Activated naive CD8-positive, alpha-beta T cell treated with anti-CD3 and anti-CD28 coated beads, Interleukin-2, amount 50 U/mL, for 16 hours (primary cell): ENCODE measurements around the gene EEF1AKMT1.

Experiments
- DNase-seq: peaks from one replicate; pipeline ENCODE4 v3.0.0-alpha.2; 2020; ENCODE audit warnings: low read depth, low spot score

EEF1AKMT1 gene

DNA sequence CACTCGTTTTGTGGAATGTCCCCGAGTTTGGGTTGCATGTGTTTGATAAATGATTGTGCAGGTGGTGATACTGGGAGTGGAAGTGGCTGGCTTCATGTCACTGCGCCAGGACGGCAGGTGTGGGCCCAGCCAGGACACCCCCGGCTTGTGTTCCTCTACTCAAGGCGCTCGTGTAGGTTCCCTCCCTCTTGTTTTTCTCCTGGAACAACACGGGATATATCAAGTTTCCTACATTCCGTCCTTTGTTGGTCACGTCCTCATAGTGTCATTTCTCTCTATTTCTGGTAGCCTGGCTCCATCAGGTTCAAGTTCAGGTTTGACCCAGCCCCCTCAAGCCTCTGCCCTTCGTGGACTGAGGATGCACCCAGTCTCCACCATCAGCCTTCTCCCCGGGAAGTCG lies 54.0 kb downstream of the EEF1AKMT1 start:
- no peak for DNase-seq

DNA sequence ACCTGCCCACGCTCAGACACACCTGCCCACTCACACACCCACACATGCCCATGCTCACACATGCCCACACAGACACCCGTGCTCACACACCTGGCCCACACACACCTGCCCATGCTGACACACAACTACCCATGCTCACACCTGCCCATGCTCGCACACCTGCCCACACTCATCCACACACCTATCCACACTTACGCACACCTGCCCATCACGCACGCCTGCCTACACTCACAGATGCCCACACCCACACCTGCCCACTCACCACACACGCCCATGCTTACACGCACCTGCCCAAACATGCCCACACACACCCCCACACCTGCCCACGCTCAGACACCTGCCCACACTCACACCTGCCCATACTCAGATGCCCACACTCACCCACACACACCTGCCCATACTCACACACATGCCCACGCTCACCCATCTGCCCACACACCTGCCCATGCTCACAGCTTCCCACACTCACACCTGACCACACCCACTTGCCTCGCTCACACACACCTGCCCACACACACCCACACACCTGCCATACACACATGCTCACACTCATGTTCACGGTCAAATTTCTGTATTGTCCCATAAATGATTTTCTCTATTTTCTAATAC lies 54.7 kb downstream of the EEF1AKMT1 start:
- no peak for DNase-seq

DNA sequence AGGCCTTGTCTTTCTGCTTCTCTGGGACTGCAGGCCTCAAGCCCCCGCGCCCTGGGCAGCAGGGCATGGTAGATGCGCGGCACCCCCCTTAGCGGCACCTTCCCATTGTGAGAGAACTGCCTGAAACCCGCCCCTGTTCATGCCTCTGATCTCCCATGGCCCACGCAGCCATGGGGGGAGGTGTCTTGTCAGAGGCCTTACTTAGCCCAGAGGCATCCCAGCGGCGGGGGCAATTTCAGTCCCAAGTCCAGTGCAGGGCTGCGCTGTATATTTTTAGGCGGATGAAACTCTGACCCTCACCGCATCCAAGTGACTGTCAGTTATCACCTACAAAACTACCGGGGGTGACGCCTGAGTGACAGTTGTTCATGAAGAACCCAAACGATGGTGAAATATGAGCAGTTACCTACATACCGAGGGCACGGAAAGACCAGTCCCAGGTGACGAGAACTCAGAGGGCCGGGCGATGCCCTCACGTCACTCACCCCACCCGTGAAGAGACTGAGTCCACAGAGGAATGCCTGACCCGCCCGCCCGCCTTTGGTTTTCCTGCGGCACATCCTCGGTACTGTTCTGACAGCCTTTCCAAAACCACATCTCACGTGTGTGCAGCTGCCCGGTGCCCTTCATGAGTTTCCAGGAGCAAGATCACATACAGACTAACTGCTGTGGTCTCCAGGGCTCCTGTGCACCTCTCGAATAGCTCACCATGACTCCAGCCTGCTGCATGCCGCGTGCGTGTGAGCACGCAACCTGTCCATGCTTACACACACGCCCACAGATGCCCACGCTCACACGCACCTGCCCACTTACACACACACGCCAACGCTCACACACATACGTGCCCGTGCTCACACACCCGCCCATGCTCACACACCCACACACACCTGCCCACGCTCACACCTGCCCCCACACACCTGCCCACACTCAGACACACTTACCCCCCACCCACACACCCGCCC lies 55.9 kb downstream of the EEF1AKMT1 start:
- no peak for DNase-seq

DNA sequence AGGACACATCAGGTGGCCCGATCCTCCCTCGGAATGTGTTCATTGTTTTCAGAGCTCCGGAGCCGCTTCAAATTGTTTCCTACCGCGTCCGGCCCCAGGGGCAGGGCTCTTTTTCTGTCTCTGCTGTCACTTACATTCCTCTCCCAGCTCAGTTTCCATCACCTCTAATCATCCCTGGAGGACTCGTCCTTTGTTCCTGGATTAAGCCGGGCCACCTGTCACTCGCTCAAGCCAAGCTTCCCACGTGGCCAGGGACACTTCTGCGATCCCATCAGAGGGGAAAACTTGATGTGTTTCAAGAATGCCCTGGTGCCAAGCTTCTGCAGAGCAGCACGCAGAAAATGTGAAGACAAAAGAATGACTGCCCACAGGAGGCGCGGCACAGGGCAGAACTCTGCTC lies 56.8 kb downstream of the EEF1AKMT1 start:
- DNase-seq: no peak

DNA sequence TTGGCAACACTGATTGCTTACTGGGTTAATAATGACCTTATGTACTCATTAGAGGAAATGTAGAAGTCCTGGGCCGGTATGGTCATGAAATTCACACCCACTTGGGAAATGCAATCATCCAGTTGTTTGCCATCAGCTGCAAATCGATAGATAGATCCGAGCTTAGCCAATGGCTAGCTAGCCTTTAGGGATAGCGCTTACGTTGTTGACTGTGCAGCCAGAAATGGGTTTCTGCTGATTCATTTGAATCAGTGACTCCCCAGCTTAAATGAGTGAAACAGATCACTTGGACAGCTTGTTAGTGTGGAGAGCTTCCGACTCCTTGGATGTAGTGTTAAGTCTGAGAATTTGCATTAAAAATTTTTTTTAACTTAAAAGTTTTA lies 58.4 kb downstream of the EEF1AKMT1 start:
- no peak for DNase-seq

DNA sequence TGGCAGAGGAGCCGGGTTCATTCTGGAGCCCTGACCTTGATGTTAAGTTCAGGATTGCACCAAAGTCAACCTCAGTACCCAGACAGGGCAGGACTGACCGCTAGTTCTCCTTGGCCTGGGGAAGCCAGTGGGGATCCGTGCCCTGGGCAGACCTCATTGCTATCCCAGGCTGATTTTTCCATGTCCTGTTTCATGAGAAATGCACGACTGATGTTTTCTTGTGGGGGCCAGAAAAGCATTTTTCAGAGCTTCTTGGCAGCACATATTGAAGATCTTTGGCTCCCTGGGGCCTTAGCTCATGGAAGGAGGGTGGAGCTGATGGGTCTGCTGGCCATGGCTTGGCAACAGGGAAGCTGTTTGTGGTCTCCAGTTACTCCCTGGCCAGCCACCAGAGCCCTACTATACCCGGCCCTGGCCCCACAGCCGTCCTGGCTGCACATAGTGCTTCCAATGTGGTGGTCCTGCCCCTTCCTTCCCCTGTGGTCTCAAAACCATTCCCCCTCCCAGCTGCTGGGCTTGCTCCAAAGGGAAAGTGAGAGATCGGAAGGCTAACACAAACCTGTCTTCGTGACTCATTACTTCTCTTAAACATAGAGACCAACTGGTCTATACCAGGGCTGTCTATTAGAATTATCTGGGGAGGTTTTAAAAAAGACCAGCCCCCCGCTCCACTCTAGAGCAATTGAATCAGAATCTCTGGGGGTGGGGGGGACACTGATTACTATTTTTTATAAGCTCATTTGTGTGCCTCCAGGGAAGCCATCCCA lies 59.0 kb downstream of the EEF1AKMT1 start:
- DNase-seq: no peak

DNA sequence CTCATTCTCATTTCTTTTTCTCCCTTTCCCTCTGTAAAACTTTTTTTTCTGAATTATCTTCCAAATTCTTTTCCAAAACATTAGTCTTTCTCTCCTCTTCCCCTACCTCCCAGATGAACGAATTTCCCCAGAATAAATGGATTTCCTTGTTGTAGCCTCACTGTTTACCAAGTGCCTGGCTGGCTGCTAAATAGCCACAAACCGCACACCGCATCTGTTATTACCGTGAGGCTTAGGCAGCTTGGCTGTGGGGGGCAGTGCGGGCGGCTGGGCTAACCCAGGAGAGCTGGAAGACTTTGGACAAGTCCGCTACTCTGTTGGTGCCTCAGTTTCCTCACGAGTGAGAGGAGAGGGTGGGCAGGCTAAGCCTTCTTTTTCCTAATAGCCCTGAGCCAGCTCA lies 59.6 kb downstream of the EEF1AKMT1 start:
- no peak for DNase-seq

DNA sequence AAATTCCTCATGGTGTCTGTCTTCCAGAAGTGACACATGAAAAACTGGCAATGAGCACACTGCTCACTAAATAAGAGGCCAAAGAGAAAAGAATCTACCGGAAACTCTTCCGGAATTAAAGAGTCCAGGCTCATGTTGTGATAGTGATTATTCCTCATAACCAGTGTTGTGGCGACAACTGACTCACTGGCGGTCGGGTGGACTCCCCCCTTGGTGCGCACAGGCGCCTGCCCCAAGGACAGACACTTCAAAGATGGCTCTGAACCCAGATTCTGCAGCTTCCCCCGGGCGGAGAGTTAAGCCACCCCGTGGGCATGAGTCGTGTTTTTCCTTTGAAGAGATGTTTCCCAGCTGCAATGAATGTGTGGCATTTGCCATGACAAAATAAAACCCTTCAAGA lies 60.0 kb downstream of the EEF1AKMT1 start:
- no peak for DNase-seq

DNA sequence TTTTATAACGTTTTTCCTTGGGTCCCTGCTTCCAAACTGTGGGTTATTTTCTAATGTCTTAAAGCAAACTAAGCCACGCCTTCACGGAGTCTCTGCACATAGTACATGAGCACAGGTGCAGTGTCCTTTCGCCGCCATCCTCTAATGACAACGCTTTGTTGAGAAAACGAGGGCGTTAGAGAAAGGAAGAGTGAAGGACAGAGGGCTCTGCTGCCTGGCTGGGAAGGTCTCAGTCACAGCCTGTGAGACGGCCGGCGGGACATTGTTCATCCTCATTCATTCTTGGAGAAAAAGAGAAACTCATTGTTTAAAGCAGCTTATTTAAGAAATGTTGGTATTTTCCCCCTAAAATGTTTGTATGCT lies 60.8 kb downstream of the EEF1AKMT1 start:
- no peak for DNase-seq

DNA sequence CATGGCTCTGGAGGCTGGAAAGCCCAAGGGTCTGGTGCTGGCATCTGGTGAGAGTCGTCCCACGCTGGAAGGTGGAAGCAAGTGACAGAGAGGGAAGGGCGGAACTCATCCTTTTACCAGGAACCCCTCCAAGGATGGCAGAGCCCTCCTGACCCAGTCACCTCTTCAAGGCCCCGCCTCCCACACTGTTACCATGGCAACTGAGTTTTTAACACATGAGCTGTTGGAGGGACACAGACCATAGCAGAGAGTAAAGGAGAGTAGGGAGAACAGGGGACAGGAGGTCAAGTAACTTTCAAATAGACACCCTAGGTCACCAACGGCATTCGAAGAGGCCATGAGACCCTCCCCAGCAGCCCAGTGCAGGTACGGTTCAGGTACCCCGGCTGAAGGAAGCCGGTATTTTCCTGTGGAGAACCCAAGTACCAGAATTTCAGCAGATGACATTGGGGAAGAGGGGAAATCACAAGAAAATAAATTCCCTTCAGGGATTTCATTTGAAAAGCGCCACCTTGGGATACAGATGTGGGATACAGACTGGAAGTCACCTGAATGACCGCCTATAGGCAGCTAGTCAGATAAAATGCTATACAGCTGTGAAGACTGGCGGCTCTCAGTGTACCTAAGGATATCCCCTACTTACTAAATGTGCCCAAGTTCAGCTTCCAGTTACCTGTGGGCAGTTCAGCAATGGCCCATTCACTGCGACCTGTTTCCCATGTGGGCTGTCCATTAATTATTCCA lies 62.3 kb downstream of the EEF1AKMT1 start:
- no peak for DNase-seq

DNA sequence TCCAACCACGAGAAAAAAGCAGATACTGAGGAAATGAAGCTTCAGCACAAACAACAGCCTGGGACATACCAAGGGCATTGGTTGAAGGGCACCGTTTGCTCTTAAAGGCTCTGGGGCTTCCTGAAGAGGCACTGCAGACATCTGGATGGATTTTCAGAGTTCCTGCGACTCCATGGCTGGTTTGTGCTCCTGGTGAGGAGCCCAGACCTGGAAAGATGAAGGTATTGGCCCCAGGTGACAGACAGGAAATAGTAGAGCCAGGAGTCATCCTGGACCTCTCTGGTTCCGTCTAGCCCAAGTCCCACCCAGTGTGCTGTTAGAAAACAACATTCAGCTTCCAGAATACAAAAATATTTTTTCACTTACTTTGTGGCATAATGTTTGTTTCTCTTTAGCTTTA lies 64.0 kb downstream of the EEF1AKMT1 start:
- DNase-seq: no peak

DNA sequence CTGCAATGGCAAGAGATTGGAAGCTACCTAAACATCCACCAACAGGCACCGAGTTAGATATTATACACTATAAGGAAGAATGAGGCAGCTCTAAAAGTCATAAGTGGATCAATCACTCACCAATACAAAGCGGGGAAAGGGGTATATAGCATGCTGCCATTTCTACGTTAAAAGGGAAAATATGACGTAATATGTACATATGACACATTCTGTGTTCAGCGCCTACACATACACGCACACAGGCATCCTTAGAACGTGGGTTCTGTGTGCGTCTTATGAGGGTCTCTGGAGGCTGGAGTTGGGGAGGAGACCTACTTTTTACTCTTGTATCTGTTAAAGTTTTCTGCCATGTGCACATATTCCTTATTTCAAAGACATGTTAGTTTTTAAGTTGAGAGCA lies 64.4 kb downstream of the EEF1AKMT1 start:
- no peak for DNase-seq

DNA sequence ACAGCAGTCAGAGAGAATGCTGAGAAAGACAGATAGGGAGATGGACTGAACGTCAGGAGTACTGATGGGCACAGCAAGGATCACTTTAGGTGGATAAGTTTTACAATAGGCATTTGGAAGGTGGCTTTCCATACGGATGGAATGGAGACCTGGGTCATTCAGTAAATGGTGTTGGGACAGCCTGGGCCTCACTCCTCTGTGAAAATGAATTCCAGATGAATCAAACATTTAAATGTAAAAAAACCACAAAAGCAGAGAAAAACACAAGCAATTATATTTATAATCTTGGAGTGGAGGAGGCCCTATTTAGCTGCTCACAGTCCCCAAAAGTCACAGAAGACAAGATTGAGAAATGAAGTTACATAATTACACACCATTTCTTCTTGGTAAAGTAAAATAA lies 65.5 kb downstream of the EEF1AKMT1 start:
- DNase-seq: no peak

DNA sequence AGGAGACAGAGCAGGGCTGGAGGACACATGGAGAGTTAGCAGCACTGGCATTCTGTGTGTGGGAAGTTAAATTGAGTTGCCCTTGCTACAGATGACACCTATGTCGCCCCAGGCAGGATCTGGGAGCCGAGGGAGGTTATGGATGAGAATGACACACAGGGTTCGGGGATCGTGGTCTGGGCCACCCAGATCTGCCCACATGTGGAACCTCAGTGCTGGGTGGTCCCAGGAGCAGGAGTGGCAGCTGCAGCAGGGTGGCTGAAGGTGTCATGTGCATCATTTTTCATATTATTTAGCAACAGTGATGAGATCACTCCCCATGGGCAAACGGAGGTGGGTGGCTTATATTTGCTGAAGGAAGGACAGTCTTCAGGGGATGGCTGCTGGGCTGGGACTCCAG lies 67.1 kb downstream of the EEF1AKMT1 start:
- DNase-seq: no peak

DNA sequence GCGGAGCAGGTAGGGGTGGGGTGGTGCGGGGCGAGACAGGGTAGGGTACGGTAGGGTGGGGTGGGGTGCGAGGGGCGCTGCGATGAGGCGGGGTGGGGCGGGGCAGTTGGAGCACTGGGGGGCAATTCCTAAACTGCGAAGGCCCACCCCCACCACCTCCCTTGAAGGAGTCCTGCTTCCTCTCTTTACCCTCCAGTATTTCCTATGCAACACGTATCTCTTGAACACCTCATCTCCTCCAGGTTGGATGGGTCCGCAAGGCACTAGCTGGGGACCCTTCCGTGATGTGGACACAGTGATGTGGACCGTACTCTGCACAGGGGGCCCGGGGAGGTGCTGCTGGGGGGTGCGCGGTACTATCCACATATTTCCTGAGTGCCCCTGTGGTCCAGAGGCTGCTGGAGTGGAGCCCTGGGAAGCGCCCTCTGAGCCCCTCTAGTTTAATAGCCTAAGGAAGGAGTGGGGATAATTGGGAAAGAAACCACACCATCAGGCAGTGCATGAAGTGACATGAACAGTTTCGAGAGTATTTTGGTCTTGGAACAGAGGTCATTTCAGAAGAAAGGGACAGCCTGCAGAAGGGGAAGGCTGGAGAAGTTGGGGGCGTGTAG lies 69.2 kb downstream of the EEF1AKMT1 start:
- DNase-seq: no peak

DNA sequence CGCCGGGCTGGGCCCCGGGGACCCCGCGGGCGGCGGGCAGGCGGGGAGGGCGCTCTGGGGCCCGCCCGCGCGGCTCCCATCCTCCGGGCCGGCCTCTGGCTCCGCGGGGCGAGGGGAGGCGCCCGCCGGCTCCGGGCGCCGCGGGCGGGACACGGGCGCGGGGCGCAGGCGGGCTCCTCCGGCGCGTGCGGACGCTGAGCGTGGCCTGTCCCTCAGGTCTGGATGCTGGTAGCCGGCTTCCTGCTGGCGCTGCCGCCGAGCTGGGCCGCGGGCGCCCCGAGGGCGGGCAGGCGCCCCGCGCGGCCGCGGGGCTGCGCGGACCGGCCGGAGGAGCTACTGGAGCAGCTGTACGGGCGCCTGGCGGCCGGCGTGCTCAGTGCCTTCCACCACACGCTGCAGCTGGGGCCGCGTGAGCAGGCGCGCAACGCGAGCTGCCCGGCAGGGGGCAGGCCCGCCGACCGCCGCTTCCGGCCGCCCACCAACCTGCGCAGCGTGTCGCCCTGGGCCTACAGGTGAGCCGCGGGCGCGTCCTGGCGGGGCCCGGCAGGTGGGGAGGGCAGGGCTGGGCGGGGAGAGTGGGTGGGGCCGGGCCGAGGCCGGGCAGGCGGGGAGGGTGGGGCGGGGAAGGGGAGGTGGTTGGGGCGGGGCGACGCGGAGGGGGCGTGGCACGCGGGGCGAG lies 69.8 kb downstream of the EEF1AKMT1 start:
- DNase-seq: peak; percentile 56

DNA sequence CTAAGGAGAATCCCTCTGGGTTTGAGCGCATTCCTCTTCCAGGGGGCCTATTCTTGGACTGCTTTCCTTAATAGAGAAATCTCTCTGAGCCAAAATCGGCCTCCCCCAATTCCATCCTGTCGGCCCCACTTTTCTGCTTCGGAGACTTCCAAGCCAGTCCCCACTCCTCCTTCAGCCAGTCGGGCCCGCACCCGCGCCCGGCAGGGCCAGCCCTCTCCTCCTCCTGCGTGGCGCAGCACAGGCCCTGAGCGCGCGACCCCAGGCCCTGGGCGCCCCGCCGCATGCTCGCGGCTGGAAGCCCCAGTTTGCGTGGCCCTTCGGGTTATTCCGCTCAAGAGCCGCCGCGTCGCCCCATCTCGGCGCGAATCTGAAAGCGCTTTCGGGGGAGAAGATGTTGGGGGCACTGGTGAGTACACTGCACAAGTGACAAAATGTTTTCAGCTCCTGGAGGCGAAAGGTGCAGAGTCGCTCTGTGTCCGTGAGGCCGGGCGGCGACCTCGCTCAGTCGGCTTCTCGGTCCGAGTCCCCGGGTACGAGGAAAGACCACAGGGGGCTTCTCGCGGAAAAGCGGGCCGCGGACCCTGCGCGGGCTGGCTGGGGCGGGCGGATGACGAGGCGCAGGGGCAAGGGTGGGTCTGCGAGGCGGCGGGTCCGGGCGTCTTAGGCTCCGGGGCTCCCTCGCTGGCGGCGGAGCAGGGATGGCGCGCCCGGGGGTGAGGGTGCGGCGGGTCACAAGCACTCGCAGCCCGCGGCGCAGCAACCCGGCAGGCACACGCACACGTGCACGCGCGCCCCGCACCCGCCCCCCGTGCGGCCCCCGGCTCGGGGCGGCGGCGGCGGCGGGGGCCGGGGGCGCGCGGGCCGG lies 70.6 kb downstream of the EEF1AKMT1 start, which contains the start of gene IL17D:
TSS of gene IL17D (plus strand) at position 785 of the 865 bp plus-strand sequence. CDS start 303 bp downstream, outside the sequence.
- no peak for DNase-seq

DNA sequence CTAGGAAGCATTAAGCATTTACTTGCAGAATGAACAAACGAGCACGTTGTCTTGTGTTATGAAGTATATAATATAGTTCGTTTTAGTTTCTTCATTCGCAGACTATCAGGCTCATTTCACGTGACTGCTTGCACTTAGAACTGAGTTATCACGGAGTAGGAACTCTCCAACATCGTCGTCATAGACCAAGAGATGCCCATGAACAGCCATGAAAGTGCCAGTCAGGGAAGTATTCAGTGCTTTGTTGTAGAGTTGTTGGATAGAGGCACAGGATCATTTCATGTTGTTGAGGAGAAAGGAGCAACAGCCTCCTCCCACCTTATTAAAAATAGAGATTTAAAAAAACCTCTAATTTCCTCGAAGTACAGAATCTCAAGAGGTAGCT lies 71.2 kb downstream of the EEF1AKMT1 start:
- DNase-seq: no peak

DNA sequence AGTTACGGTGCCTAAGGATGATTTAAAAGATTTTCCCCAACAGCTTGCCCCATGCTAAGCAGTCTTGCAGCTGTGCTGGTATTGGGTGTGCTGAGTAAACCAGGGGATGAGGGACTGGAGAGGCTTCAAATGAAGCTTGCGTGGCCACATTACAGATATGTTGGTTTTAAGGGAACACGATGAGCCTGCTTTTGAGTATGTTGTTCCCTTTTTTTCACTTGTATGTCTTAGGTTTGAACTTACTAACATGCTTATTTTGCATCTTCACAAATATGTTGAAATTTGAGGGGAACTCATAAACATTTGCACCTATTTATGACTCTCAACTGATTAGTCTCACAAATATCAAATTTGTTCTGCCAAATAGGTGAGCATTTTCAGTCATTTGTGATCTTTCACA lies 72.3 kb downstream of the EEF1AKMT1 start:
- DNase-seq: no peak

DNA sequence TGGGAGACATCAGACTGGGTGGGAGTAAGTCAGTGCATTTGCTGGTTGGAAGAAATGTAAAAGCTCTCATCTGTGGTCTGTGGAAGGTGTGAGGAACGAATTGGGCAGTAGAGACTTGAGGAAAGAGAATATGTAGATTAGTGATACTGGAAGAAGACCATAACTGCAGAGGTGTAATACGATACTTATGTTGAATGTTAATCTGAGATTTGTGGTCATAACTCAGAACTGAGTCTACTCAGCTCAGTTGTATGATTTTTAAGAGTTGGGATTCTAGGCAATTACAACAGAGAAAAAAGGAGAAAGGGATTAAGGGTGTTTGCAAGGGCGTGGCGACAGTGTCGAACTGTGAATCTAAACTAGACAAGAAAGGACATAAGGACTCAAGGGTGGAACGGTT lies 73.5 kb downstream of the EEF1AKMT1 start:
- no peak for DNase-seq
